GM18873 (cell line): ENCODE measurements around the gene CRAT.

Source experiments
- ATAC-seq: cut with Tn5 transposase; IDR thresholded peaks from one replicate; pipeline ENCODE4 v1.9.1; 2021; ENCODE audit warnings: mild to moderate bottlenecking, moderate library complexity, moderate number of reproducible peaks; ENCODE audit not compliant: unreplicated experiment, low FRiP score

Gene CRAT

GRCh38 chr9:129095170-129095667 lies 15.4 kb downstream of the CRAT start:
- no peak for ATAC-seq

- no peak for ATAC-seq
Measured at GRCh38 chr9:129094387-129095169, 16.0 kb downstream of the CRAT start.

GRCh38 chr9:129093602-129094386 lies 16.8 kb downstream of the CRAT start:
- no peak for ATAC-seq

- no peak for ATAC-seq
Measured at GRCh38 chr9:129089246-129089645, 21.3 kb downstream of the CRAT start.

- ATAC-seq = no peak
Measured at GRCh38 chr9:129084087-129084486, 26.5 kb downstream of the CRAT start.

- ATAC-seq = no peak
Measured at GRCh38 chr9:129081388-129081904, 29.1 kb downstream of the CRAT start.

- peak; percentile 90 for ATAC-seq
Measured at GRCh38 chr9:129080601-129081387, 29.8 kb downstream of the CRAT start, which contains the start of gene DOLPP1. DOLPP1 (plus strand) TSS chr9:129081111; CDS start chr9:129081132, 21 bp downstream.

- no peak for ATAC-seq
Measured at GRCh38 chr9:129080298-129080600, 30.3 kb downstream of the CRAT start.

- no peak for ATAC-seq
Measured at GRCh38 chr9:129079829-129080228, 30.8 kb downstream of the CRAT start.

GRCh38 chr9:129078691-129079503 lies 31.7 kb downstream of the CRAT start:
- no peak for ATAC-seq

GRCh38 chr9:129077236-129077635 lies 33.4 kb downstream of the CRAT start:
- ATAC-seq = no peak

- no peak for ATAC-seq
Measured at GRCh38 chr9:129076640-129077037, 34.0 kb downstream of the CRAT start.

- ATAC-seq = no peak
Measured at GRCh38 chr9:129075996-129076639, 34.5 kb downstream of the CRAT start.

- ATAC-seq = no peak
Measured at GRCh38 chr9:129074106-129074505, 36.5 kb downstream of the CRAT start.

GRCh38 chr9:129073404-129073803 lies 37.2 kb downstream of the CRAT start:
- no peak for ATAC-seq

GRCh38 chr9:129072171-129072570 lies 38.4 kb downstream of the CRAT start:
- no peak for ATAC-seq

- ATAC-seq = no peak
Measured at GRCh38 chr9:129071526-129072126, 39.0 kb downstream of the CRAT start.

- no peak for ATAC-seq
Measured at GRCh38 chr9:129070696-129071525, 39.7 kb downstream of the CRAT start.
